Nephron progenitor cell (in vitro differentiated cells): ENCODE data around the gene ITFG1.

Source experiments
- DNase-seq: peaks from one replicate; pipeline ENCODE4 v3.0.0; 2021
- H3K27ac Mint-ChIP-seq: 2 replicates; pipeline ENCODE4 v1.8.0; 2021; ENCODE audit warnings: mild to moderate bottlenecking, moderate library complexity, mixed read lengths
- H3K27me3 Mint-ChIP-seq: 2 replicates; pipeline ENCODE4 v1.8.0; 2021; ENCODE audit warnings: mild to moderate bottlenecking, low read depth, mixed read lengths; ENCODE audit not compliant: poor library complexity
- H3K36me3 Mint-ChIP-seq: 2 replicates; pipeline ENCODE4 v1.8.0; 2021; ENCODE audit warnings: low read depth, mixed read lengths
- H3K4me1 Mint-ChIP-seq: 2 replicates; pipeline ENCODE4 v1.8.0; 2021; ENCODE audit warnings: mixed read lengths
- H3K4me3 Mint-ChIP-seq: 2 replicates; pipeline ENCODE4 v1.8.0; 2021; ENCODE audit warnings: mild to moderate bottlenecking, moderate library complexity, mixed read lengths
- H3K9me3 Mint-ChIP-seq: 2 replicates; pipeline ENCODE4 v1.8.0; 2021; ENCODE audit warnings: mild to moderate bottlenecking, moderate library complexity, mixed read lengths
- CTCF ChIP-seq: fragments of 200-600 bp; sonication (generic); IDR thresholded peaks from 2 replicates; pipeline ENCODE4 v1.5.0; 2021; ENCODE audit warnings: antibody characterized with exemption

The ITFG1 gene

GRCh38 chr16:47490471-47490870, 29.6 kb upstream of the ITFG1 start:
- H3K36me3 Mint-ChIP-seq, result peaks cover 52% of the 10 kb centered on the region
- TF ChIP-seq CTCF, result no peak
- no peak overlapping the region for H3K4me3 Mint-ChIP-seq
- H3K27ac Mint-ChIP-seq, result no peak overlapping the region
- DNase-seq, result no peak
- peaks cover 40% of the 10 kb centered on the region for H3K9me3 Mint-ChIP-seq
- peaks cover 12% of the 10 kb centered on the region for H3K4me1 Mint-ChIP-seq
- no peaks in the 10 kb centered on the region for H3K27me3 Mint-ChIP-seq

GRCh38 chr16:47488051-47488450, 27.2 kb upstream of the ITFG1 start:
- DNase-seq, result no peak
- Mint-ChIP-seq H3K9me3 (peaks cover 40% of the 10 kb centered on the region), H3K27ac (no peak overlapping the region), H3K4me3 (no peak overlapping the region), H3K36me3 (peaks cover 52% of the 10 kb centered on the region), H3K27me3 (no peaks in the 10 kb centered on the region), H3K4me1 (peaks cover 9% of the 10 kb centered on the region)
- TF ChIP-seq CTCF, result no peak

- H3K4me3 Mint-ChIP-seq, result no peak overlapping the region
- no peak for TF ChIP-seq CTCF
- DNase-seq, result no peak
- H3K27me3 Mint-ChIP-seq, result no peaks in the 10 kb centered on the region
- no peak overlapping the region for H3K27ac Mint-ChIP-seq
- H3K36me3 Mint-ChIP-seq, result peaks cover 52% of the 10 kb centered on the region
- peaks cover 1% of the 10 kb centered on the region for H3K4me1 Mint-ChIP-seq
- peaks cover 40% of the 10 kb centered on the region for H3K9me3 Mint-ChIP-seq
Observed at GRCh38 chr16:47486856-47487255, 26.0 kb upstream of the ITFG1 start.

GRCh38 chr16:47483616-47484015, 22.8 kb upstream of the ITFG1 start:
- Mint-ChIP-seq H3K4me3 (no peak overlapping the region), H3K36me3 (peaks cover 24% of the 10 kb centered on the region)
- TF ChIP-seq CTCF, result no peak

GRCh38 chr16:47481698-47482374, 21.0 kb upstream of the ITFG1 start:
- Mint-ChIP-seq H3K27me3 (no peaks in the 10 kb centered on the region), H3K27ac (no peak overlapping the region), H3K9me3 (no peaks in the 10 kb centered on the region), H3K4me1 (peaks cover 8% of the 10 kb centered on the region), H3K36me3 (peaks cover 9% of the 10 kb centered on the region), H3K4me3 (no peak overlapping the region)
- no peak for DNase-seq
- TF ChIP-seq CTCF, result no peak

More at GRCh38 chr16:47483616-47484015, 22.8 kb upstream of the ITFG1 start:
- H3K27ac Mint-ChIP-seq, result no peak overlapping the region
- H3K9me3 Mint-ChIP-seq, result peaks cover 12% of the 10 kb centered on the region
- no peak for DNase-seq
- peaks cover 8% of the 10 kb centered on the region for H3K4me1 Mint-ChIP-seq
- no peaks in the 10 kb centered on the region for H3K27me3 Mint-ChIP-seq

- peaks cover 8% of the 10 kb centered on the region for H3K4me1 Mint-ChIP-seq
- H3K27me3 Mint-ChIP-seq, result no peaks in the 10 kb centered on the region
- no peaks in the 10 kb centered on the region for H3K9me3 Mint-ChIP-seq
- no peak overlapping the region for H3K27ac Mint-ChIP-seq
- H3K36me3 Mint-ChIP-seq, result no peaks in the 10 kb centered on the region
- H3K4me3 Mint-ChIP-seq, result no peak overlapping the region
- no peak for TF ChIP-seq CTCF
- DNase-seq, result no peak
Observed at GRCh38 chr16:47480410-47480809, 19.5 kb upstream of the ITFG1 start.
